IPS-20b (cell line): ENCODE results near the gene TPRG1.

Experiments used
- H3K27ac ChIP-seq: one replicate; pipeline ENCODE4 v1.5.1; 2013; ENCODE audit warnings: low read length
- H3K27me3 ChIP-seq: 2 replicates; pipeline ENCODE4 v1.6.1; 2013; ENCODE audit warnings: mild to moderate bottlenecking, low read length, inconsistent platforms; ENCODE audit not compliant: insufficient read depth
- H3K36me3 ChIP-seq: 2 replicates; pipeline ENCODE4 v1.6.1; 2013; ENCODE audit warnings: low read depth, mild to moderate bottlenecking, inconsistent platforms, low read length, moderate library complexity; ENCODE audit not compliant: insufficient read depth
- H3K4me1 ChIP-seq: 2 replicates; pipeline ENCODE4 v1.6.1; 2013; ENCODE audit warnings: mild to moderate bottlenecking, control low read depth, inconsistent platforms, low read length, moderate library complexity; ENCODE audit not compliant: insufficient read depth
- H3K4me3 ChIP-seq: 2 replicates; pipeline ENCODE4 v1.5.1; 2013; ENCODE audit warnings: mild to moderate bottlenecking, low read length, inconsistent platforms
- H3K9ac ChIP-seq: 2 replicates; pipeline ENCODE4 v1.6.1; 2013; ENCODE audit warnings: low read depth, mild to moderate bottlenecking, inconsistent platforms, low read length, moderate library complexity
- H3K9me3 ChIP-seq: 2 replicates; pipeline ENCODE4 v1.6.1; 2013; ENCODE audit warnings: mild to moderate bottlenecking, low read depth, low read length, inconsistent platforms; ENCODE audit not compliant: insufficient read depth

TPRG1 gene

DNA sequence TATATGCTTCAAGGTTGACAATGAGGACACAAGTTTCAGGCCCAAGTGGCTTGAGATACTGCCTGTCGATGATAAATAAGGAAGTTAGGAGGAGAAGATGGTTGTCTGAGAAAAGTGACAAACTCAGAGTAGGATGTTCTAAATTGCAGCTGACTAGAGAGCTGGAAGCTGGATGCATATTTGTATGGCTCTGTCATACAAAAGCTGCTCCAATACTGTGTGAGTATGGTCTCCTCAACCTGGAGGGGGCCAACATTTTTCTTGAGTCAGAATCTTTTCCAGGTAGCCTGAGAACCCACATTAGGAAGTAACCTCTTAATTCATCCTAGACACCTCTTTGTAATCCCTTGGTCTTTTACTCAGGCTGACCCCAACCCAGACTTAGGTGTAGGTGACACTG is 28.4 kb upstream of the TPRG1 start:
- H3K4me1 ChIP-seq = no peaks in the 10 kb centered on the region
- no peaks in the 10 kb centered on the region for H3K27me3 ChIP-seq
- no peak overlapping the region for H3K27ac ChIP-seq
- no peak overlapping the region for H3K4me3 ChIP-seq
- no peaks in the 10 kb centered on the region for H3K9me3 ChIP-seq
- H3K36me3 ChIP-seq = no peaks in the 10 kb centered on the region
- H3K9ac ChIP-seq = no peak overlapping the region

DNA sequence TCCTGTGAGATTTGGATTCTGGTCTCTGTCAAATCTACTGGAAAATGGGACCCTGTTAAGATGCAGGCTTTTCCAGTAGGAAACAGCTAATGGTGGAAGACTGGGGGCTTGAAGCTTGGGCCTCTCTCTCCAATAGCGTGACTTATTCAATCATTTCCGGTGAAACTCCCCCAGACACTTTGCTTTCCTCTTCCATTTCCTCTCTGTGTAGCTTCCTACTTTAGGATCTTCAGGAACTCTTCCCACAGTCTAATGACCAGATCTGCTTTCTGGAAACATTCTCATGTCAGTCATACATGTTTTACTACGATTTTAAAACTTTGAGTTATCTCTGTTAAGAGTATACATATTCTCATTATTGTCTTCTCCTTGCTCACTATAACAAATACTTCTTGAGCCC is 28.0 kb upstream of the TPRG1 start:
- no peak overlapping the region for H3K27ac ChIP-seq
- no peak overlapping the region for H3K4me3 ChIP-seq

DNA sequence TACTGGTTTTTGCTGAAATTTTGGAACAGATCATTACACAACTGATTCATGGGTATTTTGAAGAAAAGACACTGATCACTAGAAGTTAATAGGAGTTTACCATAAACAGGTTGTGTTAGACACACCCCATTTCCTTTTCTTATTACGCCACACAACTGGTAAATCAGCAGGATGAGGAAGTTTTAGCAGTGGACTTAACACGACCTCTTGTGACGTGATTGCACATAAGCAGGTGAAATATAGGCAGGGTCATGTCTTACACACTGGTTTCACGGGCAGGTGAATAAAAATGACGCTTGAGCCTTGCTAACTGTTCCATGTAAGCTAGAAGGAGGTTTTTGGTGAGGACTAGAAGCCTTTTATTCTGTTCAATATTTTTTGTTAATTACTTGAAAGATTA is 27.1 kb upstream of the TPRG1 start:
- Histone ChIP-seq H3K36me3 (no peaks in the 10 kb centered on the region), H3K27ac (no peak overlapping the region), H3K4me3 (no peak overlapping the region), H3K27me3 (no peaks in the 10 kb centered on the region), H3K9ac (no peak overlapping the region), H3K4me1 (no peaks in the 10 kb centered on the region), H3K9me3 (no peaks in the 10 kb centered on the region)

More for the DNA sequence above, 28.0 kb upstream of the TPRG1 start:
- no peaks in the 10 kb centered on the region for H3K4me1 ChIP-seq
- H3K27me3 ChIP-seq = no peaks in the 10 kb centered on the region
- no peaks in the 10 kb centered on the region for H3K9me3 ChIP-seq
- H3K9ac ChIP-seq = no peak overlapping the region
- no peaks in the 10 kb centered on the region for H3K36me3 ChIP-seq

DNA sequence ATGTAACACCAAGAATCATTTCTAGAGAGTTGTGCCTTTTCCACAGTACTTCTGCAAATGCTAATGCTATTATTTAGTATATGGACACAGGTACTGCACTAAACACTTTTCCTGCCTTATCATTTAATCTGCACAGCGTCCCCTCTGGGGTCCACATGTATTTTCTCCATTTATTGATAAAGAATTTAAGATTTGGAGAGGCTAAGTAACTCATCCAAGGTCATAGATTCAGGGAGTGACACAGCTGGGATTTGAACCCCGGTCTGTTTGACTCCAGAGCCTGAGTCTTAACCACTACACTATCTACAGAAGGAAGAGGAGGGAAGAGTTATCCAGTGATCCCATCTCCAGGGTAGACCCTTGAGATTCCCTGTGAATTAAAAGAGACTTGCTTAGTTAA is 24.9 kb upstream of the TPRG1 start:
- H3K9me3 ChIP-seq = peaks cover 3% of the 10 kb centered on the region; the same call in 1 of the 2 replicates
- H3K4me3 ChIP-seq = no peak overlapping the region
- no peaks in the 10 kb centered on the region for H3K36me3 ChIP-seq
- no peak overlapping the region for H3K9ac ChIP-seq
- no peaks in the 10 kb centered on the region for H3K27me3 ChIP-seq
- no peak overlapping the region for H3K27ac ChIP-seq
- H3K4me1 ChIP-seq = no peaks in the 10 kb centered on the region

DNA sequence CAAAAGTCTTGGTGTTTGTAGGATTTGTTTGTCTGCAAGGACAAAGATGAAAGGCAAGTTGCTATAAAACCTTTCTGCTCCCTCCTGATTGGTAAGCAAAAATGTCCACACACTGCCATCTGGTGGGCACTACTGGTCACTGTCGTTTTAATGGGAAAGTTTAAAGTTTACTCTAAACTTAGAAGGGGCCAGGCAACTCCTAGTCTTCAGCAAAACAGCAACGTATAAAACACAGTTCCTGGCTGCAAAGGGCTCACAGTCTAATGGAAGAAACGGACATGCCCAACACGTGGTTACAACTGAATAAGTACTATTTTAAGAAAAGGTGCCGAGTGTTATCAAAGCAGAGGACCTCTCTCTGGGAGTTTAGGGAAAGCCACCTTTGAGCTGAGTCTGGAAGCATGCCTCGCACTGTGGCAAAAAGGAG is 23.7 kb upstream of the TPRG1 start:
- Histone ChIP-seq H3K4me1 (no peaks in the 10 kb centered on the region), H3K36me3 (no peaks in the 10 kb centered on the region), H3K27ac (no peak overlapping the region), H3K9me3 (peaks cover 12% of the 10 kb centered on the region; the same call in 1 of the 2 replicates), H3K9ac (no peak overlapping the region), H3K4me3 (no peak overlapping the region), H3K27me3 (no peaks in the 10 kb centered on the region)

DNA sequence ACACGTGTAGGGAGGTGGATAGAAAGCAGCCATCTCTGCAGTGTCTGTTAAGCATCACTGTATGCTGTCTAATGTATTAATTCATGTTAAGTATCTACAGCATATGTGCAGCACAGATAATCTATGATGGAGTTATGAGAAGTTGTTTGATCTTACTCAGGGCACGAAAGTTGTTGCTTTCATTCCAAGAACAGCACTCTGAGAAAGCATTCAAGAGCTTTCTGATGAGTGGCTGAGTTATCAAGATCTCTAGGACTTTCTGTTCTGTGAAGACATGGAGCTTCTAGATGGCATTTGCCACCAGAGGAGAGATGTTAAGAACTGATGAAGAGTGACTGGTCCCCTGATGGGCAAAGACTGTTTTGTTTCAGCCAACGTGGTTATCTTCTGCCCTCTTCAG is 22.6 kb upstream of the TPRG1 start:
- Histone ChIP-seq H3K4me3 (no peak overlapping the region), H3K27ac (no peak overlapping the region), H3K9me3 (peaks cover 18% of the 10 kb centered on the region; the same call in 1 of the 2 replicates), H3K4me1 (no peaks in the 10 kb centered on the region), H3K27me3 (no peaks in the 10 kb centered on the region), H3K36me3 (no peaks in the 10 kb centered on the region), H3K9ac (no peak overlapping the region)

DNA sequence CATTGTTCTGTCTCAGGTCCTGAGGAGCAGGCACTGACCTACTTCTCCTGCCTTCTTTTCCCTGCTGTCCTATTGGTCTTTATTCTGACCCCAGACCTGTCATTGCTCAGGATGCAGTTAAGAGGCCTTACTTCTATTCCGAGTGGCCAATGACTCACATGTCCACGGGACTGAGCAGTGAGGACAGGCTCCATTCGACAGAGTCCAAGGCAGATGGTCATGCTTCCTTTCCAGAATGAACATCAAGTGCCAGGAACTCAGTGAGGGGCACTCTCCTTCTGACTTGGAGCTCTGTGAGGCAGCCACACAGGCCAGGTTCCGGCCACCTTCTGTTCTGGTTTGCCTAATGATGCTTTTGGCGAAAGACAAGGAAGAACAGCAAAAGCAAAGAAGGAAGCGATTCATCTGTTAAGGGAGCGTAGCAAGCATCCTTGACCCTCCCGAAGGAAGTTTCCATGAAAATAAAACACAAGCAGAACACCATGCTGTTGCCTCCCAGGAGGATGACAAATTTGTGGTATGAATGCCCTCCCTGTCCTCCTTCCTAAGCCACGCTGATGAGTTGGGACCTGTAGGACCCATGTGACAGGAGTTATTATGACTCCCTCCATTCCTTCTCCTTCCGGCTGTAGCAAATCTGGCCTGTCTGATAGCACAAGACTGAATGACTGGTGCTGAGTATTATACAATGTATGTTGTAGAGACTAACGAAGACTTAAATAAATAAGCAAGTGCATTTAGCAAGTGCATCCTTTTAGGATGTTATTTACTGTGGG is 14.4 kb upstream of the TPRG1 start:
- H3K9ac ChIP-seq = no peak overlapping the region
- no peaks in the 10 kb centered on the region for H3K4me1 ChIP-seq
- H3K27ac ChIP-seq = no peak overlapping the region
- peaks cover 10% of the 10 kb centered on the region; the same call in 1 of the 2 replicates for H3K9me3 ChIP-seq
- H3K27me3 ChIP-seq = no peaks in the 10 kb centered on the region
- no peaks in the 10 kb centered on the region for H3K36me3 ChIP-seq
- H3K4me3 ChIP-seq = no peak overlapping the region

DNA sequence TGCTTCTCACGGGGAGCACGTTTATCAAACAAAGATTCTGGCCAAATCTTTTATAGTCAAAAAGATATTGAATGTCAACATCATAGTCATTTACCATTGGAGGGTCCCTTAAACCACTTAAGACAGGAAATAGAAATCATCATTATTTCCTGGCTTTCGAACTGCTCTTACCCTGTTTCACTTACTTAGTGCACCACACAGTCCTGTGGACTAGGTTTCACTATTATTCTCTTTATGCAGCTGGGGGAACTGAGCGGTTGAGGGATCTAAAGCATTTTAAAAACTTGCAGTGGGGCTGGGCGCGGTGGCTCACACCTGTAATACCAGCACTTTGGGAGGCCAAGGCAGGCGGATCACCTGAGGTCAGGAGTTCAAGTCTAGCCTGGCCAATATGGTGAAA is 13.7 kb upstream of the TPRG1 start:
- H3K4me1 ChIP-seq = no peaks in the 10 kb centered on the region
- H3K9me3 ChIP-seq = peaks cover 6% of the 10 kb centered on the region; the same call in 1 of the 2 replicates
- H3K27ac ChIP-seq = no peak overlapping the region

DNA sequence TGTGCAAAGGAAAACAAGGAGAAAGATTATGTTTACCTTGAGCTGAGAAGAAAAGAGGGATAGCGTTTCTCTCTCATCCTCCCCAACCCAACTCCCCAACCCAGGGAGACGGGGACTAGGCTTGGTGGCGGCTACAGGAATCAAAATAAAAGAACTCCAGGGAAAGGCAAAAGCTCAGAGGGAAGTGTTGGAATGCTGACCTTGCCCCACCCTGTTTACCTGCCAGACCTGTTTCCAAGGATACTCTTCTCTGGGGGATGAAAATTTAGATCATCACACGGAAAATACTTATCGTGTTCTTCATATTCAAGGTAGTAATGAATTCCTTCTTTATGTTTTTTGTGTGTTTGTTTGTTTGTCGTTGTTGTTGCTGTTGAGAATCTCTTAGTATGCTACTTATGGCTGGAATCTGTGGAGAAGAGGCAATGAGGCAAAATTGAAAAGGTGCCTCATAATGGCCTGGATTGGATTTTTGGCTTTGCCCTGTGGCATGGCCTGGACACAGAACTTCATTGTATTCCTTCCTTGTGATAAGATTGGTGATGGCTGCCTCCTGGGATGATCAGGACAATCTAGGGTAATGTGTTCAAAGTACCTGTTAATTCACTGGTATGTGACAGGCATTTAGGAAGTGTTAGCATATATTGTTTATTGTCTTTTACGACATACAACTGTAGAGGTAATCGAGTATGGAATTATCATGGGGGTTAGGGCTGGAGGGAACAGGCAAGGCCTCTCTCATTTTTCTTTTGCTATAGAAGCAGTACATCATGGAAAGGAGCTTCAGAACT is 11.1 kb upstream of the TPRG1 start:
- Histone ChIP-seq H3K4me3 (no peak overlapping the region), H3K9ac (no peak overlapping the region), H3K36me3 (no peaks in the 10 kb centered on the region), H3K4me1 (no peaks in the 10 kb centered on the region), H3K9me3 (no peaks in the 10 kb centered on the region), H3K27me3 (no peaks in the 10 kb centered on the region), H3K27ac (no peak overlapping the region)

More for the DNA sequence above, 13.7 kb upstream of the TPRG1 start:
- Histone ChIP-seq H3K27me3 (no peaks in the 10 kb centered on the region), H3K36me3 (no peaks in the 10 kb centered on the region), H3K4me3 (no peak overlapping the region), H3K9ac (no peak overlapping the region)

DNA sequence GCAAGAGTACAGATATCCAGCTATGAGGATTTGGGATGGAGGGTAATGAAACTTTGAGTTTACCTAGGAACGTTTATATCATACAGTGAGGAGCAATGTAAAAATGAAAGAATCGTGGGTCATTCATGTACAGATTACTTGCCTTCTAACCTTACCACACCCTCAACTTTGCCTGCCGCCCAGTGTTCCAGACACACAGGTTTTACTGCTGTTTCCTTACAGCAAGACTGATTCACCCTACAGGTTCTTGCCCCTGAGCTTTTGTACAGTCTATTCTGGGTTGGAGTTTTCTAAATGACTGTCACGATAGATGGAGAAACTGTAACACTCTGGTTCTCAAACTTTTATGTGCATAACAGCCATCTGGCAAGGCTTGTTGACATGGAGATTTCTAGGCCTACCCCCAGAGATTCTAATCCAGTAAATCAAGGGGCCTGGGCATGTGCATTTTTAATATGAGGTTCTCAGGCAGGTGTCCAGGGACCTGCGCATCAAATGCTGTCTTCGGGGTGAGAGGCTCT is 6.6 kb upstream of the TPRG1 start:
- Histone ChIP-seq H3K9me3 (no peaks in the 10 kb centered on the region), H3K27me3 (no peaks in the 10 kb centered on the region), H3K4me1 (no peaks in the 10 kb centered on the region), H3K9ac (no peak overlapping the region), H3K36me3 (no peaks in the 10 kb centered on the region), H3K27ac (no peak overlapping the region), H3K4me3 (no peak overlapping the region)

DNA sequence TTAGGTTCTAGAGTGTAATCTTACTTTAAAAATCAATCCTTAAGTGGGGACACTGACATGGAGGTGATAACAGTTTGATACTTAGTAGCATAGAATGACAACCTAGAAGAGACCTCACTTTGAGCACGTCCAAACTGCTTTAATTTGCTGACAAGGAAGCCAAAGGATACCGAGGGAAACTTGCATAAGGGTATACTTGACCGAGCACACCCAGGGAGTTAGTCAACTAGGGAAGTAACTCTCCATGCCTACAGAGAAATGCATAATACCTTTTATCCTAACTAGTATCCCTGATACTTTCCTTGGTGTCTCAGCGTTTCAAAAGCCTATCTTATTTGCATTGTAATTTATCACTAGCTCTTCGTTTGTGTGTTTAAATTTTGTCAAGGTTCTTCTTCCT is 5.5 kb upstream of the TPRG1 start:
- Histone ChIP-seq H3K27me3 (no peaks in the 10 kb centered on the region), H3K27ac (no peak overlapping the region), H3K9ac (no peak overlapping the region), H3K36me3 (no peaks in the 10 kb centered on the region), H3K9me3 (no peaks in the 10 kb centered on the region), H3K4me1 (no peaks in the 10 kb centered on the region), H3K4me3 (no peak overlapping the region)
